Measurements from ENCODE around the gene SSTR3.

SSTR3 gene

DNA sequence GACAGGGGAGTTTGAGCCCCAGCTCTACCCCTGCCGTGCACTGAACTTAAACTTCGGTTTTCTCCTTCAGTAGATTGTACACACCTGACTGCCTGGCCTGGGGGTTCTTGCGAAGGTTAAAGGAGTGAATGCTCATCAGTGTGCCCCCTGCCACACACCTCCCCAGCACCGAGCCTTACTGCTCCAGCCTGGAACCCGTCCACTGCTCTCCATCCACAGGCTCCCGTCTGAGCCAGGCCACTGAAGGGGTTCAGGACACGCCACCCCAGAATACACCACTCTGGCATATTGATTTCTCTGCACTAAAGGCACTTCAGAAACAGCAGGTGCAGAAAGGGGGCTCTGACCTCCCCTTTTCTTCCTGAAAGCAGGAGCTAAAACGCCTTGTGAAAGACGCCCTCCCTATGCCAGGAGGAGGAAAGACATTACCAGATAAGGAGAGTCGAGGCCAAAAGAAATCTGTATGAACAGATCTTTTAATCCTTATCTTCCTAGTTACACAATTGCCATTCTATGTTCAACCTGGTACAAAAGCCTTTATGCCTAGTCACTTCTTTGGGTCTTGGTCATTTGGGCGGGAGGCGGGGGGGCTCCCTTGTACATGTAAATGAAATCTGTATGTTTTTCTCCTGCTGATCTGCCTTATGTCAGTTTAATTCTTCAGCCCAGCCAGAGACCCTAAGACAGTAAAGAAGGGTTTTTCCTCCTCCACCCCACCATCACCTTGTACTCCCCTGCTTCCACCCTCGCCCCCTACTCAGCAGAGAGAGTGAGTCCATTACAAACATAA is 1.9 kb upstream of the SSTR3 start:
- TF ChIP-seq GATA2 (IDR thresholded peaks at IDR 0.05; ENCODE audit: low read depth, low read length): no peak
- no peak for TF ChIP-seq GATA3 (IDR thresholded peaks at IDR 0.05; ENCODE audit: low read depth, low read length)

DNA sequence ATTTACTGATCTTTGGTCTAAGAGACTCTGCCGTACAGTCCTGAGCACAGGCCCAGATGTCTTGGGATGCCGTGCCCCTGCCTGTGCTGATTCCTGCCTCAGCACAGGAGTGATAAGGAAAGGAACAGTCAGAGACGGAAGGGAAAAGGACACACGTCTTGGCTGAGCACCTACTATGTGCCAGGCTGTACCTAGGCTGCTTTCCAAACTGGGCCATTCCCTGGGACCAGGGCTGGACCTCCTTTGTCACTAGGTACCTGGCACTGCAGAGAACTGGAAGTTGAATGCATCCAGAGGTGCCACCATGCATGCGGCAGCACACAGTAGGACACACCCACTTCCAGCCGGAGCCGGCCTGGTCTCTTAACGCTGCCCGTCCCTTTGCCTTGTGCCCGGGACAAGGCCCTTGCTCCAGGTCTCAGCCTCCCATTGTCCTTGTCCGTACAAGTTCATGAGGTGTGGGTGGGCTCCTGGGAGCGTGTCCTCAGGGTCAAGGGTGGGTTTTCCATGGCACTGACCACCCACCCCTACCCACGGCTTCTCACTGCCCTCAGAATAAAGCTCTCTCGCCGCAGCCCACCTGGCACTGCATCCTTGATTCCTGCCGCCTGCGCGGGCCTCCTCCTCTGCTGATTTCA is 1.1 kb upstream of the SSTR3 start:
- TF ChIP-seq GATA2 (IDR thresholded peaks at IDR 0.05; ENCODE audit: low read depth, low read length): no peak
- no peak for TF ChIP-seq GATA3 (IDR thresholded peaks at IDR 0.05; ENCODE audit: low read depth, low read length)

GRCh38 chr22:37211866-37212173 is 457 bp downstream of the SSTR3 start:
- TF ChIP-seq GATA3 (IDR thresholded peaks at IDR 0.05; ENCODE audit: low read depth, low read length) (no peak), GATA2 (IDR thresholded peaks at IDR 0.05; ENCODE audit: low read depth, low read length) (no peak)

GRCh38 chr22:37211075-37211865 is 1.0 kb downstream of the SSTR3 start:
- TF ChIP-seq GATA3 (IDR thresholded peaks at IDR 0.05; ENCODE audit: low read depth, low read length) (no peak), GATA2 (IDR thresholded peaks at IDR 0.05; ENCODE audit: low read depth, low read length) (no peak)

DNA sequence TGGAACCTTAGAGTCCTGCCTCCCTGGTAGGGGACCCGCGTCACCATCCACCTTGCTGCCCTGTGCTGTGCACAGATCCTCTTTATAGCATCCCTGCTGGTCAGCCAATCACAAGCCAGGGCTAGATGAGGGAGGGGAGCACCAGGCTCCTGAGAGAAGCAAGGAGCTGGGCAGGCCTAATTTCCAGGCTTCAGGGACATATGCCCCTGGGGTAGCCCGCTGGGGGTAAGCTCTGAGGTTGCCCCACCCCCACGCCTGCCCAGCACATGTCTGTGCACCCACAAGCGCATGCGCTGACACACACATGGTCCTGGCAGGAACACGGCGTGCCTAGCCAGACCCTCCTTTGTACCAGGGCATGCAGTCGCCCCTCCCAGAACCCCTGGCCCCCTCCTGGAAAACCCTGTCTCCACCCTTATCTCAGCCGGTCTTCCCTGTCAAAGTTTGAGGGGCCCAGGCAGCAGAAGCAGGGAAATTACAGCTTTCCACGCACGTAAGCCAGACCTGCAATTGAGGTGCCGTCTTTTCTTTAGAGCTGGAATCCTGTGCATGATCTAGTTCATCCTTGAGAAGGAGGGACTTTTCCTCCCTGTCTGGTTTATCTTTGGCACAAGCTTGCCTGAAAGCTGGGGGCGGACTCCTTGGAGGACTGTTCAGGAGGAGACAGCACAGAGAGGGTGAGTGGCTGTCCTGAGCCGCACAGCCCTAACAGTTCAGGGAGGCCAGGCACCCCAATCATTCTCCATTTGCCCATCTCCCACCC is 2.1 kb downstream of the SSTR3 start:
- TF ChIP-seq GATA2 (IDR thresholded peaks at IDR 0.05; ENCODE audit: low read depth, low read length): no peak
- TF ChIP-seq GATA3 (IDR thresholded peaks at IDR 0.05; ENCODE audit: low read depth, low read length): no peak

DNA sequence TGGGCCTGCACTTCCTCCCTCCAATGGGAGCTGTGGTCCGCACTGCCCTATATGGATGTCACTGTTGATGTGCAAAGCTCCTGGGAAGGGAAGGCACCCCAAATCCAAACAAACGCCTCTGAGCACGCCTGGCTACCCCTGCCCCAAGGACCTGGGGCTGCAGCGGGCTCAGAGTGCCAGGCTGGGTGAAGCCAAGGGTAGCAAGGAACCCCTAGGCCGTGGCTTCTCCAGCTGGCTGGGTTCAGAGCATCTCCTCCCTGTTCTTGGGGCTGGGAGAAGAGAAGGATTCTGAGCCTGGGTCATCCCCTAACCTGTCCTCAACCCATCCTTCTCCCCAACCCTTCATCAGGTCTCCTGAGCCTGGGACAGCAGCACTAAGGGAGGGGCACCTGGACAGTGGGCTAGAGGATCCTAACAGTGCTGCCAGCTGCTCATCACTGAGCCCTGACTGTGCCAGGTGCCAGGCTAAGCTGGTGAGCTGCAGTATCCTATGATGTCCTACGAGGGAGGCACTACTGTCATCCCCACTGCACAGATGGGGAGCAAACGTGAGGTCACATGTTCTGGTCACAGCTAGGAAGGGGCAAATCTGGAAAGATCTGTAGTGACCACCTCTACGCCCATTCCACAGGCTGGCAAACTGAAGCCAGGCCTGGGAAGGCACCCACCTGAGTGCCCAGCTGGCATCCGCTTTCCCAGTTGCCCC is 3.0 kb downstream of the SSTR3 start:
- TF ChIP-seq GATA2 (IDR thresholded peaks at IDR 0.05; ENCODE audit: low read depth, low read length): no peak

- TF ChIP-seq GATA3 (IDR thresholded peaks at IDR 0.05; ENCODE audit: low read depth, low read length) (no peak), GATA2 (IDR thresholded peaks at IDR 0.05; ENCODE audit: low read depth, low read length) (no peak)
These were observed 3.7 kb downstream of the SSTR3 start for GRCh38 chr22:37208401-37209139.

DNA sequence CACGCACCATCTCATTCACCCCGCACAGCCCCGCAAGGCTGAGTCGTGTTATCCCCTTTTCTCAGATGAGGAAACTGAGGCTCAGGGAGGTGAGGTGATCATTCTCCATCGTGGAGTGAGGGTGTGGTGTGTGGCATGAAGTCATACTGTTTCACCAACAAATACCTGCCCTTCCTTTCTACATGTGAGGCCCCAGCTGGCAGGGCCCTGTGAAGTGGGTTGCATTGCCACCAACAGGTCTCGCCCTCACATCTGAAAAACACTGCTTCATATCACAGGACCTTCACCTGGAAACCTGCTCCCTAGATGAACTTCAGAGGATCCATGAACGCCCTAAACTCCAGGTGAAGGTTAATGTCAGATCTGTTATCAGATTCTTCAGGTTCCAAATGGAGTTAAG is 4.3 kb downstream of the SSTR3 start:
- no peak for TF ChIP-seq GATA2 (IDR thresholded peaks at IDR 0.05; ENCODE audit: low read depth, low read length)
- TF ChIP-seq GATA3 (IDR thresholded peaks at IDR 0.05; ENCODE audit: low read depth, low read length): no peak

- TF ChIP-seq GATA3 (IDR thresholded peaks at IDR 0.05; ENCODE audit: low read depth, low read length): no peak
- no peak for TF ChIP-seq GATA2 (IDR thresholded peaks at IDR 0.05; ENCODE audit: low read depth, low read length)
These were observed 5.1 kb downstream of the SSTR3 start for GRCh38 chr22:37206841-37207821.

DNA sequence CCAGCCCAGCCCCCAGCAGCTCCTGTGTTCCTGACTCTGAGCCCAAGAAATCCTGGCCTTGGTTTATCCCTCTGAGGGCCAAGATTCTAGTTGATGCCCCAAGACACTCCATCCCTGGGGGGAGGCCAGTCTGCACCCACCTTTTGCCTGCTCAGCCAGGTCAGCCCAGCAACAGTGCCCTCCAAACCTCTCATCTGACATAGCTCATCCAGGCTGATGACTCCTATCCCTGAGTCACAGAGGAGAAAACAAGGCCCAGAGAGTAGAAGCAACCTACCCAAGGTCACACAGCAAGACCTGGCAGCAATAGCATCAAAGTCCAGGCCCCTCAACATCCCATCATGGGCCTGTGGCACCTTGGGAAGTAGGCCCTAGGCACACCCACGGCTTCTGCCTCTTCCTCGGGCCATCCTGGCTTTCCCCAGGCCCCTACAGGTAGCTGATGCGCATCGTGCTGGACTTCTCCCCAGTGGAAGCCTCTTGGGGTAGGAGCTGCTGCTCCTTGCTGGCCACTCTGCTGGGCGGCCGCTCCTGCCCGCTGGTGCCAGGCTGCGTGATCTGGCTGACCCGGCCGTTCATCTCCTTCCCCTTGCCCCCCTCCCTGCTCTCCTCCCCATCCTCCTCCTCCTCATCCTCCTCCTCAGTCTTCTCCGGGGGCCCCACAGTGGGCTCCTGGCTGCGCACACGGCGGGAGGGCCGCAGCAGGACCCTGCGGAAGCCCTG is 6.0 kb downstream of the SSTR3 start:
- TF ChIP-seq GATA2 (IDR thresholded peaks at IDR 0.05; ENCODE audit: low read depth, low read length) (no peak), GATA3 (IDR thresholded peaks at IDR 0.05; ENCODE audit: low read depth, low read length) (no peak)

DNA sequence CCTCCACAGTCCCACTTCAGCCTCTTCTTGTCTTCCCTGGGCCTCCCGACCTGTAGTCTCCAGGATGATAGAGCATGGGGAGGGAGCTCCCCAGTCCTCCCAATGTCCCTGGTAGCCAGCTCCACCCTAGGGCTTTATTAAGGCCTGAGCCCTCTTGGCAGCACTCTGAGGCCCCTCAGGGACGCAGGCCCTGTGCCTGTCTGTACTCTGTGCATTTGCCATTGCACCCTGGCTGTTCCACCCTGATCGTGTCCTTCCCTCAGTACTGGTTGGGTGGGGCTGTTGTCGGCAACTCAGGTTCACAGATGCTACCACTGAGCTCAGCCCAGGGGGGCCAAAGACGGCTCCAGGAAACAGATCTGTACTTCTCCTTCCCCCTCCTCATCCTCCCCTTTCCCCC is 7.2 kb downstream of the SSTR3 start:
- no peak for TF ChIP-seq GATA2 (IDR thresholded peaks at IDR 0.05; ENCODE audit: low read depth, low read length)

All from SH-SY5Y (cell line).